NAMALWA (cell line): ENCODE measurements around the gene FARP1.

Experiments used
- DNase-seq: peaks from one replicate; pipeline ENCODE4 v3.0.0-alpha.2; 2015; ENCODE audit warnings: low spot score

FARP1 gene

GRCh38 chr13:98335721-98336120 lies 192.8 kb downstream of the FARP1 start:
- DNase-seq = no peak

GRCh38 chr13:98338310-98338709 lies 195.4 kb downstream of the FARP1 start:
- DNase-seq = no peak

GRCh38 chr13:98339684-98340425 lies 197.0 kb downstream of the FARP1 start:
- no peak for DNase-seq

GRCh38 chr13:98342953-98343352 lies 200.1 kb downstream of the FARP1 start:
- DNase-seq = no peak

GRCh38 chr13:98343461-98343860 lies 200.6 kb downstream of the FARP1 start:
- no peak for DNase-seq

GRCh38 chr13:98344392-98344791 lies 201.5 kb downstream of the FARP1 start:
- no peak for DNase-seq

GRCh38 chr13:98345107-98345935 lies 202.4 kb downstream of the FARP1 start:
- DNase-seq = peak; percentile 39

- DNase-seq = no peak
These were observed 204.2 kb downstream of the FARP1 start for GRCh38 chr13:98346904-98347636.

- no peak for DNase-seq
These were observed 204.9 kb downstream of the FARP1 start for GRCh38 chr13:98347756-98348155.

GRCh38 chr13:98348466-98349200 lies 205.7 kb downstream of the FARP1 start:
- no peak for DNase-seq

- no peak for DNase-seq
These were observed 206.9 kb downstream of the FARP1 start for GRCh38 chr13:98349731-98350305.

GRCh38 chr13:98350746-98351330 lies 207.9 kb downstream of the FARP1 start:
- no peak for DNase-seq

- DNase-seq = no peak
These were observed 208.7 kb downstream of the FARP1 start for GRCh38 chr13:98351636-98352035.

GRCh38 chr13:98352226-98352625 lies 209.3 kb downstream of the FARP1 start:
- DNase-seq = no peak

- no peak for DNase-seq
These were observed 210.9 kb downstream of the FARP1 start for GRCh38 chr13:98353750-98354149.

- no peak for DNase-seq
These were observed 216.0 kb downstream of the FARP1 start for GRCh38 chr13:98358937-98359336.

GRCh38 chr13:98360545-98360944 lies 217.7 kb downstream of the FARP1 start:
- DNase-seq = no peak

GRCh38 chr13:98363326-98363725 lies 220.4 kb downstream of the FARP1 start:
- DNase-seq = no peak

- no peak for DNase-seq
These were observed 221.3 kb downstream of the FARP1 start for GRCh38 chr13:98364179-98364578.

GRCh38 chr13:98364647-98365046 lies 221.8 kb downstream of the FARP1 start:
- no peak for DNase-seq

- DNase-seq = no peak
These were observed 222.4 kb downstream of the FARP1 start for GRCh38 chr13:98365302-98365701.
